NCI-H446 treated with DMSO at 0.1 percent for 48 hours (cell line): ENCODE data around the gene KCNH1.
"Not testable (repeated sequence)": the region's sequence is repeated elsewhere in the genome, so short reads cannot be mapped to it uniquely, and the experiment has no call there.

Source experiments
- DNase-seq: peaks from one replicate; lab custom pipeline; 2025; lab: John Stamatoyannopoulos, UW

The KCNH1 gene

DNA sequence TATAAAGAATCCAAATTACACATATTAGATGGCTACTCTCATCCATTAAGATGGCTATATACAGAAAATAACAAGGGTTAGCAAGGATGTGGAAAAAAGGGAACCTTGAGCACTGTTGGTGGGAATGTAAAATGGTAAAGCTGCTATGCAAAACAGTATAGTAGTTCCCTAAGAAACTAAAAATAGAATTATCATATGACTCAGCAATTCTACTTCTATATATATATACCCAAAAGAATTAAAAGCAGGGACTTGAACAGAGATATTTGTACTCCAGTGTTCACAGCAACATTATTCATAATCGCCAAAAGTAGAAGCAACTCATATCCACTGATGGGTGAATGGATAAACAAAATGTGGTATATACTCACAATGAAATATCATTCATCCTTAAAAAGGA lies 126.1 kb downstream of the KCNH1 start:
- DNase-seq = no peak

DNA sequence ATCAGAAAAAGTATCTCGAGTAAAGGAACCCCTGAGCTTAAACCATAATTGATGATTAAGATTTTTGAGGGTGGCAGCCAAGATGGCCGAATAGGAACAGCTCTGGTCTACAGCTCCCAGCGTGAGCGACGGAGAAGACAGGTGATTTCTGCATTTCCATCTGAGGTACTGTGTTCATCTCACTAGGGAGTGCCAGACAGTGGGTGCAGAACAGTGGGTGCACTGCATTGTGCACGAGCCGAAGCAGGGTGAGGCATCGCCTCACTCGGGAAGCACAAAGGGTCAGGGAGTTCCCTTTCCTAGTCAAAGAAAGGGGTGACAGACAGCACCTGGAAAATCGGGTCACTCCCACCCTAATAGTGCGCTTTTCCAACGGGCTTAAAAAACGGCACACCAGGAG lies 138.0 kb downstream of the KCNH1 start:
- DNase-seq = not testable (repeated sequence)

DNA sequence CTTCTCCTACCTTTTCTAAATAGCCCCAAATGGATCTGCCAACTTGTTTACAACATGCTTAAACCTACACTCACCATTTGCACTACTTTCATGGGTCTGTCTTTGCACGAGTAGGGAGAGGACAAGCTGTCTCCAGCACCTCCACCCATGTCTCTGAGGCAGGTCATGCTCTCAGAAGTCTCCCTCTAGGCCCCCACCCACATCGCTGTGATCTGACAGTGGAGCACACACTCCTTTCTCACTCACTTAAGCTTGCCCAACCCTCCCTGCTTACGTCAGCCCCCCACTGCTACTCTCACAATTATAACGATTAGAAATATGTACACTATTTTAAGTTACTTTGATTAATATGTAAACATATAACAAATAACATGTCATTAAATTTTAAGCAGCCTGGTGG lies 141.1 kb downstream of the KCNH1 start:
- no peak for DNase-seq

DNA sequence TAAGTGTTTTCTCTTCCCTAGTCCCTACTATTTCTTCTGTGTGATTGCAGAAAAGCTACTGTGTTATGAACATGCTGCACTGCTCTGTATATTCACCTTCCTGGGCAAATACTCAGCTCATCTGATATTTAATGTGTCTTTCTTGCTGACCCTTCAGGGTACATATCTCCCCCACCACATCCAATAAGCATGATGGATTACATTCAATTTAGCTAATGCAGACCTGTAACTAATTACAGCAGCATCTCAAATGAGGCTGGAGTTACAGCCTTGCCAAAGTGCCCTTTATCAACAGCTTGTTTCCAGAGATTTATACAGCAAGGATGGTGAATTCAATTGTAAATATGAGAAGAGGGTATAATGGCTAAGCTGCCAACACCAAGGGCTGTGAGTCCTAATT lies 144.0 kb downstream of the KCNH1 start:
- DNase-seq = no peak

DNA sequence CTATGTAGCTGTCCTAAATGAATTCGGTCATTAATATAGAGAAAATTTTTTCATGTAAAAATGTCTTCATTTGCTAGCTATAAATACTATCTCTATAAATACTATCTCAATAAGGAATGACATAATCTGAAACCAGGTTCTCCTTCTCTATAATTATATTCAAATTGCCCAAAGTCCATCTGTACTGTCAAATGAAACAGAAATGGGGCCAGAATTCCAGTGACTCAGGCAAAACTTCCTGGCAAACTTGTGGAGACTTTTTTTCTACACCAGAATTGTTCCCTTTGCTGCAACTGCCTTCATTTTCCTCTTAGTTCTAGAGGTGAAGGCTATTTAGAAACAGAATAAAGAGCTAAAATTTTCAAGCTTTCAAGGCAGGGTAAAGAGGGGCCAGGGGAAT lies 152.5 kb downstream of the KCNH1 start:
- DNase-seq = no peak

DNA sequence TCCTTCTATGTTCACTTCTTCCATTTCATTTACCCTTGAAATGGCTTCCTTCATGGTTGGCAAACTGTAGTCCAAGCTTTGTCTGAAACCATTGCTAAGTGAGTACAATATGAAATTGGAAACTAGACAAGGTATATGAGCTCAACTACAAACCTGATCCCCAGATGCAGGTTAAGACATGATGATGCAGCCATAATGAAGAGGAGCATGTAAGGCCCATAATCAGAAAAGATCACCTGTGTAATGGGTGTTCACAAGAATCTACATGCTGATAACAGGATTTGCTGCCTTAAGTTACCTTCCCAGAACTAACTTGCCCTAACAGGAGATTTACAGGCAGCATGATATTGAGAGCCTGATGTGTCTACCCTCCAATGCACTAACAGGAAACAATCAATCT lies 153.9 kb downstream of the KCNH1 start:
- DNase-seq = no peak

DNA sequence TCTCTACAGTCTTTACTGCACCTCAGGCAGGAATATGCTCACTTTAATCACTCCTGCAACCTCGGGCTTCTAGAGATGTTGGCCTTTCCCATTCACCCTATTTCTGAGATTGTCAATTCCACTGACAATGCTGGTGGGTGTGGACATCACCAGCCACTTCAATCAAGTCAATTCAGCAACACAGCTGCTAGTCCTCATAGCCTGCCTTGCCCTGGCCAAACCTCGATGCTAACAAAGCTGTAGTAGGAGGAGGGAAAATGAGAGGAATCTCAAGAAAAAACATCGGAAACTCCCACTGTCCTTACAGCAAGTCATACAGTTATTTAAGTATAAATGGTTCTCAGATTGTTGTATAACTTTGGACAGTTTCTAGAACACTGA lies 155.0 kb downstream of the KCNH1 start:
- DNase-seq = no peak

DNA sequence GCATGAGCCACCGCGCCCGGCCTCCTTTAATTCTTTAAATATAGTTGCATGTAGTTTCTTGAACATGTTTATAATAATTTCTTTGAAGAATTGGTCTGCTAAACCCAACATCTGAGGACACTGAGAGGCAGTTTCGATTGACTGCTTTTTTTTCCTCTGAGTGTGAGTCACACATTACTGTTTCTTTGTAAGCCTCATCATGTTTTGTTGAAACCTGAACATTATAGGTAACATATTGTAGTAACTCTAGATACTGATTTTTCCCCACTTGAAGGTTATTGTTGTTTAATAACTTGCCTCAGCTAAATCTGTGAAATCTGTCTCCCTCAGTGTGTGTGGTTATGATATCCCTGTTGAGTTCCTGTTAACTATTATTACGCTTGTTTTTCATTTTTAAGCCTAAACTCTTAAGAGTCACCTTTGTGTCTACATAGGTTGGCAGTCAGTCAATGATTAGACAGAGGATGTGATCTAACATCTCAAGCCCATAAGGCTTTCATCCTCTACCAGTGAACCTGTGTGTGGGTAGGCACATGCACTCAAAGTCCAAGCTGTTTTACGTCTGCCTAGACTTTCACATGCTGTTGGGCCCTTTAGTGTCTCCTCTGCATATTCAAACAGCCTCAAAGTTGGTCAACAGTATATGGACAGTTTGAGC lies 155.5 kb downstream of the KCNH1 start:
- DNase-seq = no peak

DNA sequence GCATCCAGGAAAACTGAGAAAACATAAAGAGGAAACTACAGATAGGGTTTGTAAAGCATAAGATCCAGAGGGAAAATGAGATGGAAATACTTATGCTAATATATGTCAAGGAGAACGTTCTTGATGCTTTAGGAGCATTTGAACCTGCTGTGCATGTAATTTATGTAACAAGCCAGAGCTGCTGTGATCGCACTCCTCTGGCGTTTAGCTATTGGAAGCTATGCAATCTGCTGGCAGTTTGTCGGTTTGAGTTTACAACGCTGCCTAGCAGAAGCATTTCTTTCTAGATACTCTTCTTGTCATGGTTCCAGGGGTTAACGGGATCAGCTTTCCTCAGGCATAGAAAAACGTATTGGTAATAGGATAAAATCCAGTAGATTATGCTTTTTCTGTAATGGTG lies 182.7 kb downstream of the KCNH1 start:
- no peak for DNase-seq

DNA sequence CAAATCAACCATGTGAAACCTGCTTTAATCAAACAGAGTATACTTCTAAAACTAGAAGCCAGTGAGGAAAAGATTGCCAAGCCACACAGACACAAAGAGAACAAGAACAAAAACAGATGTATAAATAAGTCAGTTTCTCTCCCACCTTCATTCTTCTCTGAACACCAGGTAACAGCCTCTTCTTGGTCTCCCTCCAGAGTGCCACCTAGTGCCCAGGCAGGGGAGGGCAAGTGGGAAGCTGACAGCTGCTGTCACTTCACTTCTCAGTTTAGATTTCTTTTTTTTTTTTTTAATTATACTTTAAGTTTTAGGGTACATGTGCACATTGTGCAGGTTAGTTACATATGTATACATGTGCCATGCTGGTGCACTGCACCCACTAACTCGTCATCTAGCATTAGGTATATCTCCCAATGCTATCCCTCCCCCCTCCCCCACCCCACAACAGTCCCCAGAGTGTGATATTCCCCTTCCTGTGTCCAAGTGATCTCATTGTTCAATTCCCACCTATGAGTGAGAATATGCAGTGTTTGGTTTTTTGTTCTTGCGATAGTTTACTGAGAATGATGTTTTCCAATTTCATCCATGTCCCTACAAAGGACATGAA lies 183.9 kb downstream of the KCNH1 start:
- DNase-seq = peak; percentile 5

DNA sequence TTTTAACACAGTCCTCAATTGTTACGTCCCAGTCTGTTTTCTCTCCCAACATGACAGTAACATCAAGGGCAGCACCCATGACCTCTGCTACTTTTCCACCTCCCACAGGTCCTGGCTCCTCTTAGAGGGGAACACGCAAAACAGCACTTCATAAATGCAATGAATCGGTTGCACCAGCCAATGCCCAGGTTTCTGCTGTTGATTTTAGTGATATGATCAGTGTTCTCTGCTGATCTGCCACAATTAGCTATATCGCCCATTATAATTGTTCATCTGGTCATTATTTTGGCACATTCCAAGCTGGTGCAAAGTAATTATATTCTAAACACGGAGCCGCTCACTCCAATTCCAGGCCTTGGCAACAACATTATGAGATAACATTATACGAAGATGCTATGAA lies 184.5 kb downstream of the KCNH1 start:
- no peak for DNase-seq

DNA sequence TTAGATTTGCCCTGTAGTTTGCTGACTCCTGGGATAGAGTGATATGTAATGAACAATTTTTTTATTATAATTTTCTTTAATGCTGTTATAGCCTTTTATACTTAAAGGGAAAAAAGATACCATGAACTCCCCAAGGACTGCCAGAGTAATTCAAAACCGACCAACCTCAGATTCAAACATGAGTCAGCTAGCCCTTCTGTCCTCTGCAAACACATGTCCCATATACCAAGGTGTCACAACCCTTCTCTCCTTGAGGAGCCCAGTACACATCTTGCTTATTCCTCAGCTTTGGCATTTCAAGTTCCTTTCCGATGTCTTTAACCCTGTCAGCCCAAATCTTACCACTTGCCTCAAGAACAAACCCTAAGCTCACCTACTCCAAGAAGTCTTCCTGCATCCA lies 184.9 kb downstream of the KCNH1 start:
- DNase-seq = no peak

DNA sequence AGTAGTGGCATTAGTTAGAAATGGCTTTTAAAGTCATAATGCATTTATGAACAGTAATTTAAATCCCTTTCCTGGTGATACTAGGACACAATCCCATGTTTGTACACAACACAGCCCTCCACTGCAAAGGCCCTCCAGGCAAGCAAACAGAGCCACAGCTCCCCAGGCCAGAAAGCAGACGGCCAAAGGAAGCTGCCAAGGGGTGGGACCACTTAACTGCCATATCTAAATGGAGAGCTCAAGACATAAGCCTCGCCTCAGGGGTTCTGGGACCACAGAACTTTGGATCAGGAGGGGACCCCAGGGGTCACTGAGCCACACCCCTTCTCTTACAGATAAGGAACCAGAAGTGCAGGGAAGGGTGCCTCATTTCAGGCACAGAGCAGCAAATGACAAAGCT lies 189.7 kb downstream of the KCNH1 start:
- DNase-seq = no peak

DNA sequence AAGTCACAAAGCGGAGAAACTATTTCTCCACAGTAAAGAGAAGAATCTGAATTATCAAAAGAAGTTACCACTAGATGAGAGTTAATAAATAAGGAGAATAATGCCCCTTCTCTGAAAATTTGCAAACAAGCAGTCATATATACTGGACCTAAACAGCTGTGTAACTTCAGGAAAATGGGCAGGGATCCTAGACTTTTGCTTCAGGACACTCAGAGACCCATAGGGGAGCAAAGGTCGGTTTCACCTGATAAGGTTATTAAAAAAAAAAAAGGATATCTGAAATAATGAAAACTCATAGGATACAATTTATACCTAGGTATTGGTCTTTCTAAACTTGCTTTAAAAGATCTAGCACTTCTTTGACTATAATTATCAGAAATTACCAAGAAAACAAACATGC lies 191.4 kb downstream of the KCNH1 start:
- DNase-seq = no peak

DNA sequence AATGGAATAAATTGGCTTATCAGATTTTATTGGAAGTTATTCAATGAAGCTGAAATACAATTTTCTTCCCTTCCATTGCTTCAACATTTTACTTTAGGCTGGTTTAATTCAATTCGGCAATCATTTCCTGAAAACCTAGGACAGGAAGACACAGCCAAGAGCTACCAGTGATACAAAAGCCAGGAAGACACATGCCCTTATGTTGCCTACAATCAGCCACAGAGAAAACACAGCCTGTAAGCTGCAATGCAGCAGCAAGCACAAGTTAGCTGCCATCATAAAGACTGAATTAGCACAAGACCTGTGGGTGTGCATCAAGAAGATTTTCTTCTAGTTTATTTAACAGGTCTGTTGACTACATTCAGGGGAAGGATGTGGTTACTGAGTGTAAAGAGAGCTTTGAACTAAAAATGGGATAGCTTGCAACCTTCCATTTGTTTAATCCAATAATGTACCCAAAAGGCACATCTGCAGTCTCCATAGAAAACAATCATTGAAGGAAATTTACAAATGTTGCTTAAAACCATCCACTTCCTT lies 193.8 kb downstream of the KCNH1 start:
- DNase-seq = no peak

DNA sequence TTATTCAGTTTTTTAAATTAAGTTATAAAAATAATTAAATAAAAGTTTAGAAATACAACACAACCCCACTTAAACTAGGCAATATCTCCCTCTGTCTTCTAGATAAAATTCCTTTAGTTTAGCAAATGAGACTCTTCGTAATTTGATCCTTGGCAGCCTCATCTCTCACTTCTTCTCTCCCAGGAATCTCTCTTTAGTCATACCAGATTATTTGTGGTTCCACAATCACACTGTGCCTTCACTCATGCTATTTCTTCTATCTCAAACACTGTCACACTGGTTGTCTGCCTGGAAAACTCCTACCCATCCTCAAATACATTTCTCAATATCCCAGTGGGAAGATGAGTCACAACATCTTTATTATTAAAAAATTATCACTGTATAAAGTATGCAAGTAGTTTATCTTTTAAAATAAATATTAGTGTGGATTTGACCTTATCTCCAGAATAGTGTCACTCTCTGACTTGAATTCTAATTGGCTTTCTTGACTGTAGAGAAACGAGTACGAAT lies 195.5 kb downstream of the KCNH1 start:
- DNase-seq = no peak

DNA sequence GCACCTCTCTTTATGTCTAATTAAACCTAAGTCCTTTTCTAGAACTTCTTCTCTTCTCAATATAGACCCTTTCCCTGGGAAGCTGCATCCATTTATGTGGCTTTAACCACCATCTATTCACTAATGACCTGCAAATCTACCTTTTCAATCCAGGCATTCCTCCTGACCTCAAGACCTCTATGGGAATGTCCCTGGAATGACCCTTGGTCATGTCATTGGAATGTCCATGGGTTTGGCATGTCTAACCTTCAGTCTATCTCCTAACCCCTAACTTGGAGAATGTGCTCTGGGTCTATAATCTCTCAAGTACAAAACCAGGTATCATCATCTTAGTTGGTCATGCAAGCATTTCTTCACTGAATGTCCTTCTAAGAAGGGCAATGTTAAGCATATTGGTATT lies 196.1 kb downstream of the KCNH1 start:
- DNase-seq = no peak

DNA sequence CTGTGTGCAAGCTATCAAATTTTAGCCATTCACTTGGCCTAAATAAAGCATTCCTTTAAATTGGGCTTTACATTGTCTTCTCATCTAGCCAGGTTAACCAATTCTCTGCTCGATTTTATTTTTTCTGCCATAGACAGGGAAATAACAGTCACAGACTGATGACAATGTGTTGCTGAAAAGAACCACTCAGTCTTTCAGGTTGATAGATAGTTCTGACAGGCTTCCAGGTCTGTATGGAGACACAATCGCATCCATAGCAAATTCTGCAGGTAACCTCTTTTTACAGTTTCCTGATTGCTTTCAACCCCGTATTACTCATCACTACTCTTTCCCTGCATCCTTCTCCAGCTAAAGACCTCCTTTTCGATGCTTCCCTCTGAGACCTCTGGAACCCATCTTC lies 198.0 kb downstream of the KCNH1 start:
- no peak for DNase-seq

DNA sequence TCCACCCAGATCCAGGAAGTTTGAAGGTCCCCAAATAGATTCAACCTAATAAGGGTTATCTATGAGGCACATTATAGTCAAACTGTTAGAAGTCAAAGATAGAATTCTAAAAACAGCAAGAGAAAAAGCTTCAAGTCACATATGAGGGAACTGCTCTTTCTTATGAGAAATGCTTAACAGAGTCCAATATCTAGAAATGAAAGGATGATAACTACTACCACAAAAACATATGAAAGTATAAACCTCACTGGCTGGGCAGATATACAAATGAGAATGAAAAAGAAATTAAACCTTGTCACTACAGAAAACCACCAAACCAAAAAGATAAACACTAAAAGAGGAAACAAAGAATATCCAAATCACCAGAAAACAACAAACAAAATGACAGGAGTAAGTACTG lies 201.8 kb downstream of the KCNH1 start:
- DNase-seq = no peak

DNA sequence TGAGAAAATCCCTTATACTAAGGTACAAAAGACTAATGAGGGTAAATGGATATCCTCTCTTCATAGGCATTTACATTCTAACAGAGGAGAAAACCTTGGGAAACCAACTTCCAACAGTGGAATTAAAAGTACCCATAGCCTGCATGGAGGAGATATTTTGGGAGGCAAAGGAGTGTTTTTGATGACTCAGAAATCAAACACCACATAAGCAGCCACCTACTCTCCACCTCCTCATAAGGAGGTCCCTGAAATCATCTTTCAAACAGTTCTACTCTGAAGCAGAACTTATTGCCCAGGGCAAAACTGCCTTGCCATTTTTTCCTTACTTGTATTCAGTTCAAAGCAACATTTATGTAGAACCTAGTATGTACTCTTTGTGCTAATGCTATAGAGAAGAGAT lies 211.3 kb downstream of the KCNH1 start:
- DNase-seq = no peak

DNA sequence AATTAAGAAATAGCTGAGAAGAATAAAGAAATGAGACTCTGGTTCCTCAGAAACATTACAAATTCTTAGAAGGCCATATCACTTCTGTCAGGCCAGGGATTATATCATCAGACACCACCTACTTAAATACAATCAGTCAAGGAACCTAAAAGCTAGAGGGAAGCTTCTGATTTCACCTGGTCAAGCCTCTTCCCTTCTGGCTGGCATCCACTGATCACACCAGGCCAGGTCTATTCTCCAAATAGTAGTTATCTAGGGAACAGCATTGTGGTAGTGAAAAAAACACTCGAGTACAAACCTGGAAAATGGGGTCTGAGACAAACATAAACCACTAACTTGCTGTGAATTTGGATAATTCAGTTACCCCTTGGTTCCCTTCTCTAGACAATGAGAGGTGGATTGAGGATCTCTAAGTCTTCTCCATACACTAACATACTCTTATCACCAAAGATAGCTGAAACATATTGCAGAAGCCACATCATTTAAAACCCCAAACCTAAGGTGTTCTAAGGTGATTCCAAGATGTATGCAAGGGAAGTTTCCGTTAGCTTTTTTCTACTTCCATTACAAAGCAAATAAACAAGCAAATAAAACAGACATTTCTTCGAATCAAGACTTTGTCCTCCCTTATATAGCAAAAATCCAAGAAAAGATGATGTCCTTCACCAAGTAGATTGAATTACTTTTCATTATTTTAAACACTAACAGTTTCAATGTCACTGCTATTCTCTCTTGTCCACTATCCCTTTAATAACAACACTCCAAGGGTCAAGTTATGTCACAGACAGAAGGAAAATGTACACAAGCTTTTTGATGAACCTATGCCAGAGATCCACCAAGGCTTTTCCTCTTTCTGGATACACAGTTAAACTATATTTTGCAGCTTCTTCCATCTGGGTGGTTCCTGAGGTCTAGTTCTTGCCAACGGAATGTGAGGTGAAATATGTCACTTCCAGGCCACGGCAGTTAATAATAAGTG lies 212.9 kb downstream of the KCNH1 start:
- DNase-seq = no peak

DNA sequence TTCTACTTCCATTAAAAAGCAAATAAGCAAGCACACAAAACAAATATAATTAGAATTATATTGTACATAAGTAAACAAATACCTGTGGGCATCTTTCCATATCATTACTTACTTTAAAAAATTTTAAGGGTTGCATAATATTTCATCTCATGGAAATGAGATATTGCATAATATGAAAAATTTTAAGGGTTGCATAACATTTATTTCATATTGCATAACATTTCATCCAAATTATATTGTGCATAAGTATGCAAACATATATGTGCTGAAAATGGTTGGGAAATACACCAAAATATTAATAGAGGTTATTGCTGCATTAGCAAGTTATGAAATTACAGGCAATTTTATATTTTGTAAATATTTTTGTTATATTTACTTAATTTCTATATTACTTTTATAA lies 213.7 kb downstream of the KCNH1 start:
- no peak for DNase-seq

DNA sequence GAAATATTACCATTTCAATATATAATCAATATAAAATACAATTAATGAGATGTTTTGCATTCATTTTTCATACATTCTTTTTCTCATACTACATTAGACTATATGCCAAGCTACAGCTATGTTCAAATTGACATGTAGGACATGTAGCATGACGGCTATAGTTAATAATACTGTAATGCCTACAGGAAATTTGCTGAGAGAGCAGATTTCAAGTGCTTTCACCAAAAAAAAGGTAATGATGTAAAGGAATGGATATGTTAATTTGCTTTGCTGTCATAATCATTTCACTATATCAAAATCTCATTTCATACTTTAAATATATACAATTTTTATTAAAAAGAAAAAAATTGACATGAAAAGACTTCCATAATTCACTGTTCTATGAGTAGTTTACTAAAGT lies 215.1 kb downstream of the KCNH1 start:
- DNase-seq = no peak
